Vagina (tissue), 2 donors: ENCODE results near the gene KCNIP4. TPM values are rescaled to one million over a fixed set of nuclear protein-coding genes. Genes with fewer than 3 reads are reported as not detected.

ENCODE experiments used
- DNase-seq, 2 donors: peaks; one replicate each; pipeline ENCODE4 v3.0.0-alpha.2; 2017; ENCODE audit errors: extremely low spot score in 2 of 2
- H3K27ac ChIP-seq: fragments of 200-600 bp; sonication (generic); one replicate; pipeline ENCODE4 v1.5.1; 2019
- H3K27me3 ChIP-seq: fragments of 200-600 bp; sonication (generic); one replicate; pipeline ENCODE4 v1.5.1; 2019
- H3K36me3 ChIP-seq, 2 donors: fragments of 200-600 bp; sonication (generic); one replicate each; pipeline ENCODE4 v1.5.1; 2017 to 2019
- H3K4me1 ChIP-seq: fragments of 200-600 bp; sonication (generic); one replicate; pipeline ENCODE4 v1.5.1; 2019
- H3K4me3 ChIP-seq, 2 donors: fragments of 200-600 bp; sonication (generic); 1 replicate in 1 of 2; 2 replicates in 1 of 2; pipeline ENCODE4 v1.5.1; 2016 to 2019
- H3K9me3 ChIP-seq: fragments of 200-600 bp; sonication (generic); one replicate; pipeline ENCODE4 v1.5.1; 2019
- POLR2A ChIP-seq, 2 donors: fragments of 450-650 bp; IDR thresholded peaks; one replicate each; pipeline ENCODE4 v1.6.1; 2017; ENCODE audit warnings: antibody characterized with exemption in 2 of 2, mild to moderate bottlenecking in 2 of 2, moderate library complexity in 2 of 2
- POLR2AphosphoS5 ChIP-seq, 2 donors: sonication (generic); formaldehyde crosslinking; IDR thresholded peaks; one replicate each; pipeline ENCODE4 v1.9.0; 2017; ENCODE audit warnings: antibody characterized with exemption in 2 of 2, mild to moderate bottlenecking in 2 of 2, low read depth in 1 of 2; ENCODE audit not compliant: insufficient read depth in 1 of 2
- intact Hi-C: fragments of 100-400 bp; cut with DNase I; formaldehyde crosslinking; loops from one replicate; pipeline ENCODE4 v1.15.1; 2023
- total RNA-seq: library from RNA; depleted of rRNA; stranded (reverse); fragments of >200 nt; gene quantifications from one replicate; pipeline ENCODE4 v1.2.3, GENCODE V29; 2016
- TF ChIP-seq, protein P1 (sequence below), 3 experiments: fragments of 450-650 bp in 2 of 3; fragments of 200-600 bp in 1 of 3; sonication (generic) in 1 of 3; IDR thresholded peaks; one replicate each; pipeline ENCODE4 v1.5.1; 2017 to 2019; ENCODE audit warnings: antibody characterized with exemption in 3 of 3, mild to moderate bottlenecking in 2 of 3, moderate library complexity in 2 of 3

KCNIP4 gene
- total RNA-seq, 1 donor from 2014 or later: not detected

- Histone ChIP-seq H3K27me3 (no peaks in the 10 kb centered on the region), H3K27ac (no peak overlapping the region), H3K9me3 (no peaks in the 10 kb centered on the region), H3K4me1 (no peaks in the 10 kb centered on the region), H3K4me3 (no peak overlapping the region), H3K36me3 (no peaks in the 10 kb centered on the region)
- intact Hi-C loops: no loop called here
- TF ChIP-seq POLR2AphosphoS5 (IDR thresholded peaks at IDR 0.05; ENCODE audit: insufficient read depth in 1 of 2, low read depth in 1 of 2) (no peak), POLR2A (IDR thresholded peaks at IDR 0.05) (no peak)
- TF ChIP-seq, protein P1, sequence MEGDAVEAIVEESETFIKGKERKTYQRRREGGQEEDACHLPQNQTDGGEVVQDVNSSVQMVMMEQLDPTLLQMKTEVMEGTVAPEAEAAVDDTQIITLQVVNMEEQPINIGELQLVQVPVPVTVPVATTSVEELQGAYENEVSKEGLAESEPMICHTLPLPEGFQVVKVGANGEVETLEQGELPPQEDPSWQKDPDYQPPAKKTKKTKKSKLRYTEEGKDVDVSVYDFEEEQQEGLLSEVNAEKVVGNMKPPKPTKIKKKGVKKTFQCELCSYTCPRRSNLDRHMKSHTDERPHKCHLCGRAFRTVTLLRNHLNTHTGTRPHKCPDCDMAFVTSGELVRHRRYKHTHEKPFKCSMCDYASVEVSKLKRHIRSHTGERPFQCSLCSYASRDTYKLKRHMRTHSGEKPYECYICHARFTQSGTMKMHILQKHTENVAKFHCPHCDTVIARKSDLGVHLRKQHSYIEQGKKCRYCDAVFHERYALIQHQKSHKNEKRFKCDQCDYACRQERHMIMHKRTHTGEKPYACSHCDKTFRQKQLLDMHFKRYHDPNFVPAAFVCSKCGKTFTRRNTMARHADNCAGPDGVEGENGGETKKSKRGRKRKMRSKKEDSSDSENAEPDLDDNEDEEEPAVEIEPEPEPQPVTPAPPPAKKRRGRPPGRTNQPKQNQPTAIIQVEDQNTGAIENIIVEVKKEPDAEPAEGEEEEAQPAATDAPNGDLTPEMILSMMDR (IDR thresholded peaks at IDR 0.05): no peak
- DNase-seq: no peak
Measured at GRCh38 chr4:21802406-21802805, 146.2 kb downstream of the KCNIP4 start.

GRCh38 chr4:21801661-21802385 is 146.7 kb downstream of the KCNIP4 start:
- Histone ChIP-seq H3K27me3 (no peaks in the 10 kb centered on the region), H3K4me3 (no peak overlapping the region), H3K27ac (no peak overlapping the region), H3K4me1 (no peaks in the 10 kb centered on the region), H3K9me3 (no peaks in the 10 kb centered on the region), H3K36me3 (no peaks in the 10 kb centered on the region)
- DNase-seq: no peak
- TF ChIP-seq POLR2A (IDR thresholded peaks at IDR 0.05): no peak
- TF ChIP-seq, protein P1 (IDR thresholded peaks at IDR 0.05): no peak
- no peak for TF ChIP-seq POLR2AphosphoS5 (IDR thresholded peaks at IDR 0.05; ENCODE audit: insufficient read depth in 1 of 2, low read depth in 1 of 2)
- intact Hi-C loops: no loop called here

GRCh38 chr4:21795091-21795490 is 153.5 kb downstream of the KCNIP4 start:
- Histone ChIP-seq H3K4me1 (peaks cover 1% of the 10 kb centered on the region), H3K9me3 (no peaks in the 10 kb centered on the region), H3K36me3 (no peaks in the 10 kb centered on the region), H3K4me3 (no peak overlapping the region), H3K27me3 (no peaks in the 10 kb centered on the region), H3K27ac (no peak overlapping the region)
- intact Hi-C loops: no loop called here
- no peak for TF ChIP-seq POLR2A (IDR thresholded peaks at IDR 0.05)
- TF ChIP-seq, protein P1 (IDR thresholded peaks at IDR 0.05): no peak
- TF ChIP-seq POLR2AphosphoS5 (IDR thresholded peaks at IDR 0.05; ENCODE audit: insufficient read depth in 1 of 2, low read depth in 1 of 2): no peak
- DNase-seq: no peak

GRCh38 chr4:21792736-21793135 is 155.8 kb downstream of the KCNIP4 start:
- Histone ChIP-seq H3K36me3 (no peaks in the 10 kb centered on the region), H3K27ac (no peak overlapping the region), H3K9me3 (no peaks in the 10 kb centered on the region), H3K27me3 (no peaks in the 10 kb centered on the region), H3K4me1 (peaks cover 7% of the 10 kb centered on the region), H3K4me3 (no peak overlapping the region)
- TF ChIP-seq POLR2AphosphoS5 (IDR thresholded peaks at IDR 0.05; ENCODE audit: insufficient read depth in 1 of 2, low read depth in 1 of 2) (no peak), POLR2A (IDR thresholded peaks at IDR 0.05) (no peak)
- TF ChIP-seq, protein P1 (IDR thresholded peaks at IDR 0.05): no peak
- DNase-seq: no peak
- intact Hi-C loops: no loop called here

GRCh38 chr4:21790438-21791029 is 158.0 kb downstream of the KCNIP4 start:
- Histone ChIP-seq H3K4me3 (no peak overlapping the region), H3K27me3 (no peaks in the 10 kb centered on the region), H3K36me3 (no peaks in the 10 kb centered on the region), H3K4me1 (peaks cover 7% of the 10 kb centered on the region), H3K9me3 (no peaks in the 10 kb centered on the region), H3K27ac (no peak overlapping the region)
- no peak for DNase-seq
- intact Hi-C loops: no loop called here
- no peak for TF ChIP-seq POLR2AphosphoS5 (IDR thresholded peaks at IDR 0.05; ENCODE audit: insufficient read depth in 1 of 2, low read depth in 1 of 2)
- TF ChIP-seq, protein P1 (IDR thresholded peaks at IDR 0.05): peak in 2 of 3 experiments; percentile 31 to 53
